H1 (cell line): ENCODE results near the gene AQP7.

Source experiments
- CBX5 ChIP-seq: fragments of 300-800, 300-1000 bp; sonication (generic); IDR thresholded peaks from 2 replicates; pipeline ENCODE4 v1.7.1; 2016; ENCODE audit warnings: antibody characterized with exemption, low read length, low read depth
- CEBPB ChIP-seq: IDR thresholded peaks from 2 replicates; pipeline ENCODE4 v1.6.1; 2012; ENCODE audit warnings: low read depth, low read length
- EZH2 ChIP-seq: fragments of 200-600 bp; sonication (generic); IDR thresholded peaks from 2 replicates; pipeline ENCODE4 v1.7.1; 2012; ENCODE audit warnings: low read depth, mild to moderate bottlenecking, moderate library complexity, low read length, inconsistent platforms; ENCODE audit not compliant: severe bottlenecking
- JUN ChIP-seq: IDR thresholded peaks from 2 replicates; pipeline ENCODE4 v1.6.1; 2011; ENCODE audit warnings: low read depth, mild to moderate bottlenecking, improper control_type of control experiment, low read length
- JUND ChIP-seq: IDR thresholded peaks from 2 replicates; pipeline ENCODE4 v1.6.1; 2011; ENCODE audit warnings: mild to moderate bottlenecking, improper control_type of control experiment, low read length
- KDM1A ChIP-seq: fragments of 200-600, 300-600 bp; sonication (generic); IDR thresholded peaks from 2 replicates; pipeline ENCODE4 v1.7.1; 2016; ENCODE audit warnings: mild to moderate bottlenecking, low read length, borderline replicate concordance
- POLR2A ChIP-seq, 2 experiments: IDR thresholded peaks; 1 replicate in 1 of 2; 2 replicates in 1 of 2; pipeline ENCODE4 v1.6.1; 2011; ENCODE audit warnings: low read depth in 2 of 2, low read length in 2 of 2, mild to moderate bottlenecking in 2 of 2; ENCODE audit errors: control extremely low read depth in 1 of 2
- RBBP5 ChIP-seq: IDR thresholded peaks from 2 replicates; pipeline ENCODE4 v1.7.1; 2012; ENCODE audit warnings: low read depth, mild to moderate bottlenecking, inconsistent platforms, low read length, moderate library complexity, borderline replicate concordance
- RFX5 ChIP-seq: IDR thresholded peaks from 2 replicates; pipeline ENCODE4 v1.6.1; 2011; ENCODE audit warnings: low read depth, low read length, improper control_type of control experiment, borderline replicate concordance
- SIN3A ChIP-seq, 2 experiments: IDR thresholded peaks in 1 of 2; conservative IDR thresholded peaks in 1 of 2; 2 replicates each; pipeline ENCODE4 v1.6.1; 2011 to 2012; ENCODE audit warnings: low read length in 2 of 2, improper control_type of control experiment in 1 of 2, low read depth in 1 of 2, mild to moderate bottlenecking in 1 of 2
- SP2 ChIP-seq: IDR thresholded peaks from 2 replicates; pipeline ENCODE4 v1.6.1; 2012; ENCODE audit warnings: mild to moderate bottlenecking, low read length, inconsistent platforms
- SRF ChIP-seq: IDR thresholded peaks from 2 replicates; pipeline ENCODE4 v1.6.1; 2011; ENCODE audit warnings: mild to moderate bottlenecking, low read depth, low read length, moderate library complexity
- TF ChIP-seq, protein P1 (sequence below), 3 experiments: IDR thresholded peaks; 1 replicate in 2 of 3; 2 replicates in 1 of 3; pipeline versions ENCODE4 v1.5.1 to v1.6.1; 2011; ENCODE audit warnings: low read length in 3 of 3, mild to moderate bottlenecking in 3 of 3, inconsistent platforms in 2 of 3, low read depth in 1 of 3, moderate library complexity in 1 of 3; ENCODE audit not compliant: insufficient read depth in 1 of 3; ENCODE audit errors: control extremely low read depth in 1 of 3
- TF ChIP-seq, protein P2 (sequence below): IDR thresholded peaks from 2 replicates; pipeline ENCODE4 v1.6.1; 2012; ENCODE audit warnings: inconsistent platforms

DNA sequence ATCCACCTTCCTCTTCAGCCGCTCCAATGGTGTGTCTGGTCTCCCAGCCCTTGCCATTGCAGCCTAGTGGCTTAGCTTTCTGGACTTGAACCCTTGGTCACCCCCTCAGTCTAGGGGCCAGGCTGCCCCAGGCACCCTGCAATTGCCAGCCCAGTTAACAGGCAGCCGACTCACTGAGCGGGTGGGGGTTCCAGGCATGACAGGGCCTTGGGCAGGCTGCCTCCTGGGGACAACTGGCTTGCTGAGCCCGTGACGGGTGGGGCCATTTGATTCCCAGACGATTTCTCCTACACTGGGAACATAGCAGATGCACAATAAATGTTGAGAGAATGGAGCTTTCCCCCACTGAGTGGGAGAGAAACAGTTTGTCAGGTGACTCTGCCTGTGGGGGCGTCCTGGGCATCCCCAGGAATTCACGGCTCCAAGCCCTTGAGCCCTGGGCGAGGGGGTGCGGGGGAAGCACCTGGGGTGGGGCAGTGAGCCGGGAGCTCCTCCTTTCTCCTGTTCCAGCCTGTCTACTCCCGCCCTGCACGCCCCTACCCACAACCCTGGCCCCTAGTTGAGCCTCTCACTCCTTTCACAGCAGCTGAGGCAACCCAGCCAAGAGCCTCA, 12.6 kb upstream of the AQP7 start:
- TF ChIP-seq, protein P1, sequence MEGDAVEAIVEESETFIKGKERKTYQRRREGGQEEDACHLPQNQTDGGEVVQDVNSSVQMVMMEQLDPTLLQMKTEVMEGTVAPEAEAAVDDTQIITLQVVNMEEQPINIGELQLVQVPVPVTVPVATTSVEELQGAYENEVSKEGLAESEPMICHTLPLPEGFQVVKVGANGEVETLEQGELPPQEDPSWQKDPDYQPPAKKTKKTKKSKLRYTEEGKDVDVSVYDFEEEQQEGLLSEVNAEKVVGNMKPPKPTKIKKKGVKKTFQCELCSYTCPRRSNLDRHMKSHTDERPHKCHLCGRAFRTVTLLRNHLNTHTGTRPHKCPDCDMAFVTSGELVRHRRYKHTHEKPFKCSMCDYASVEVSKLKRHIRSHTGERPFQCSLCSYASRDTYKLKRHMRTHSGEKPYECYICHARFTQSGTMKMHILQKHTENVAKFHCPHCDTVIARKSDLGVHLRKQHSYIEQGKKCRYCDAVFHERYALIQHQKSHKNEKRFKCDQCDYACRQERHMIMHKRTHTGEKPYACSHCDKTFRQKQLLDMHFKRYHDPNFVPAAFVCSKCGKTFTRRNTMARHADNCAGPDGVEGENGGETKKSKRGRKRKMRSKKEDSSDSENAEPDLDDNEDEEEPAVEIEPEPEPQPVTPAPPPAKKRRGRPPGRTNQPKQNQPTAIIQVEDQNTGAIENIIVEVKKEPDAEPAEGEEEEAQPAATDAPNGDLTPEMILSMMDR (IDR thresholded peaks at IDR 0.05; ENCODE audit: control extremely low read depth in 1 of 3, insufficient read depth in 1 of 3, low read depth in 1 of 3, low read length in 3 of 3) = no peak
- TF ChIP-seq JUND (no peak), JUN (no peak), EZH2 (no peak), KDM1A (no peak), RBBP5 (no peak), CEBPB (no peak), CBX5 (no peak), POLR2A (IDR thresholded peaks at IDR 0.05; ENCODE audit: control extremely low read depth in 1 of 2, low read depth in 2 of 2, low read length in 2 of 2) (no peak), SRF (no peak), SP2 (no peak), SIN3A (conservative IDR thresholded peaks at IDR 0.05 in 1 of 2, IDR thresholded peaks at IDR 0.05 in 1 of 2; ENCODE audit: low read depth in 1 of 2, low read length in 2 of 2) (no peak), RFX5 (no peak)
- TF ChIP-seq, protein P2, sequence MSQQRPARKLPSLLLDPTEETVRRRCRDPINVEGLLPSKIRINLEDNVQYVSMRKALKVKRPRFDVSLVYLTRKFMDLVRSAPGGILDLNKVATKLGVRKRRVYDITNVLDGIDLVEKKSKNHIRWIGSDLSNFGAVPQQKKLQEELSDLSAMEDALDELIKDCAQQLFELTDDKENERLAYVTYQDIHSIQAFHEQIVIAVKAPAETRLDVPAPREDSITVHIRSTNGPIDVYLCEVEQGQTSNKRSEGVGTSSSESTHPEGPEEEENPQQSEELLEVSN = no peak
